ENCODE measurements around the gene PHRF1. TPM values are rescaled to one million over a fixed set of nuclear protein-coding genes. Genes with fewer than 3 reads are reported as not detected.

PHRF1 gene
- total RNA-seq, 2 experiments from 2014 or later: 32.4 to 33.5 TPM

DNA sequence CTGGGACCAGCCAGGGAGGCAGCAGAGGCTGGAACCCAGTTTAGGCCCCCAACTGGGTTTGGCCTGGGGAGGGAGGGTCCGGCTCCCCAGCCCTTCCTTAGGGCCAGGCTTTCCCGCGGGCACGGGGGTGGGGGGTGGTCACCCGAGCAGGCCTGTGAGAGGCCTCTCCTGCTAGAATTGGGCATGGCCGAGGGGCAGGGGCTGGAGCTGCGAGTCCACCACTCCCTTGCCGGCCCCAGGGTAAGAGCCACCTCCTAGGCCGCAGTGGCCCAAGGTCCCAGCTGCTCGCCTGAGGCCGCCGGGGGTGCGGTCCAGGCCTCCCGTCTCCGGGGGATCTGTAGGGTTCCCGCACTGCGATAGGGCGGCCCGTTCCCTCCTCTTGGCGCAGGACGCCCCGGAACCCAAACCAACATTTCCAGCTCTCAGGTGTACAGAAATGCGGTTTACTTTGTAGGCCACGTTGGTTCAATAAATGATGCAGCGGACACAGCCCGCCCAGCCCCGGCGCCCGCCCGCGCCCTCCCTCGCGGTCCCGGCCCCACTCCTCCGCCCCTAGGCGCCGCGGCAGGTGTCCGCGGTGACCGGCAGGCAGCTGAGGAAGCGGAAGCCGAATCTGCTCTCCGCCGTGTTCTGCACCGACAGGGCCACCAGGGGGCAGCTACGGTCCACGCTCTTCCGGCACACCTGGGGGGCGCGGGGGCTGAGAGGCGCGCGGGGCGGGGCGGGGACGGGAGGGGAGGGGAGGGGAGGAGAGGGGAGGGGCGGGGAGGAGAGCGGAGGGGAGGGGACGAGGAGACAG lies 21.6 kb upstream of the PHRF1 start:
- Mint-ChIP-seq H3K4me1 (ENCODE audit: low read depth) (peaks cover 4% of the 10 kb centered on the region), H3K4me3 (peak overlapping the region; percentile 16), H3K36me3 (no peaks in the 10 kb centered on the region), H3K27me3 (peaks cover 5% of the 10 kb centered on the region), H3K9me3 (no peaks in the 10 kb centered on the region), H3K27ac (no peak overlapping the region)
- peak; percentile 82 for DNase-seq
- CTCF ChIA-PET: interaction anchor here (0.7 to 5.2 kb wide), 23 partner anchors 9 to 196 kb away, joined by 3 to 129 read pairs (median 5); partner anchors contain the start of genes DEAF1, HRAS, PHRF1 and SCT
- POLR2A ChIA-PET: no interaction called here
- intact Hi-C loops (cut with micrococcal nuclease): loop anchor here (1.0 kb wide), 1 partner anchor 169 kb away; no protein-coding TSS in a partner anchor

DNA sequence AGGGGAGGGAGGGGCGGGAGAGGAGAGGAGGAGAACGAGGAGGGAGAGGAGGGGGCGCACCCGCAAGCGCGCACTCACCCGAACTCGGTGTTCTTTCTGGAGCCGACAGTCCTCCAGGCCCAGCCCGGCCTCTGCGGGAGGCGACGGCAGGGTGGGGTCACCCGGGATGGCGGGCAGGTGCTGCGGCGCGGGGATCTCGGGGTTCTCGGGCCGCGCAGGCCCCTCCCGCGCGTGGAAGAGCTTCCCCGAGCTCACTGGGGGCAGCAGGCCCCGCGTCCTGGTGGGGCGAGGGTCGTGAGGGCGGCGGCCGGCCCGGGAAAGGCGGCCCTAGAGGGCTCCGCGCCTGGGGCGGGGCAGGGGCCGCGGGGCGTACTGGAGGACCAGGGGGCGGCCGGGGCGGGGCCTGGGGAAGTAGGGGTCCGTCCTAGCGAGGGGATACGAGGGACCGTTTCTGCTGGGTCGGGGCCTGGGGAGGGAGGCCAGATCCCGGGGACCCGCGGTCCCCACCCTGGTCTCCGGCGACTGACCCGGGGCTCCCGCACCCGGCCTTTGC lies 21.0 kb upstream of the PHRF1 start:
- ChIA-PET CTCF (interaction anchor here (0.6 to 5.2 kb wide), 14 partner anchors 8 to 195 kb away, joined by 3 to 129 read pairs (median 6); partner anchors contain the start of genes DEAF1, HRAS, PHRF1 and TALDO1), POLR2A (no interaction called here)
- H3K27ac Mint-ChIP-seq: no peak overlapping the region
- H3K4me3 Mint-ChIP-seq: no peak overlapping the region
- no peak for DNase-seq
- H3K9me3 Mint-ChIP-seq: no peaks in the 10 kb centered on the region
- no peaks in the 10 kb centered on the region for H3K36me3 Mint-ChIP-seq
- peaks cover 10% of the 10 kb centered on the region for H3K4me1 Mint-ChIP-seq (ENCODE audit: low read depth)
- H3K27me3 Mint-ChIP-seq: peaks cover 5% of the 10 kb centered on the region
- intact Hi-C loops (cut with micrococcal nuclease): loop anchor here (1.0 kb wide), 1 partner anchor 168 kb away; no protein-coding TSS in a partner anchor

DNA sequence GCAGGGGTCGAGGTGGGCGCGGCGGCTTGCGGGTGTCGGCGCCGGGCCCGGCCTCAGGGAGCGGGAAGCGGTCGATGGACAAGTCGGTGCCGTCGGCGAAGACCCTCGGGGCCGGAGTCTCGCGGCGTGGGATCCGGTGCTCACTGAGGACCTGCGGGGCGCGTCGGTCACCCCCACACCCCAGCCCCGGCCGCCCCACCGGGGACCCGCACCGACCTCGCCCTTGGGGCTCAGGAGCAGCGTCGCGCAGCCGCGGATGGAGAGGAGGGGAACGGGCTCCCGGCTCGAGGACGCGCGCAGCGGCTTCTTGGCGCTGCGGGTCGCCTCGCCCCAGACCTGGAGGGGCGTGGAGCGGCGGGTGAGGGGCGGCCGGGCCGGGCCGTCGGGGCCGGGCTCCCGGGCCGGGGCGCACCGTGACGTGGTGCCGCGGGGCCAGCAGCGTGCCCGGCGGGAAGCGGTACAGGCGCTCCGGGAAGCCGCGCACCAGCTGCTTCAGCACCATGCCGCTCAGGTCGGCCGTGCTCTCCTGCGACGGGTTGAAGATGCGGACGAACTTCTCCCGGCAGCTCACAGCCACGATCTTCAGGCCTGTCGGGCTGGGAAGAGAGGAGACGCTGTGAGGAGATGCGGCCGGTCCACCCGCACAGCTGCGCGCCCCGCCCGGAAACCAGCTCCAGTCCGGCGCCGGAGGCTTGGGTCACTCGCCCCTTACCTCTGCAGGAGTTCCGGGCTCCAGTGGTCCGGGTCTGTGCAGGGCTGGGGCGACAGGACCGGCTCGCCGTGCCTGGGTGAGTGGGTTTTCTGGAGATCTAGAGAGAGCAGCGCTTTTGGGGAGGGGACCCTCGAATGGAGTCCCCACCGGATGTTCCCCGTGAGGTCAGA lies 20.2 kb upstream of the PHRF1 start:
- Mint-ChIP-seq H3K27ac (no peak overlapping the region), H3K4me3 (no peak overlapping the region), H3K4me1 (ENCODE audit: low read depth) (peaks cover 10% of the 10 kb centered on the region), H3K27me3 (peaks cover 5% of the 10 kb centered on the region), H3K9me3 (no peaks in the 10 kb centered on the region), H3K36me3 (no peaks in the 10 kb centered on the region)
- intact Hi-C loops (cut with micrococcal nuclease): loop anchor here (1.0 kb wide), 1 partner anchor 167 kb away; no protein-coding TSS in a partner anchor
- POLR2A ChIA-PET: interaction anchor here (0.9 kb wide), 1 partner anchor 37 kb away, joined by 3 read pairs; no protein-coding TSS in a partner anchor
- DNase-seq: no peak
- CTCF ChIA-PET: interaction anchor here (0.6 to 5.2 kb wide), 9 partner anchors 9 to 168 kb away, joined by 3 to 129 read pairs (median 5); partner anchors contain the start of genes DEAF1, HRAS, PHRF1 and TMEM80

DNA sequence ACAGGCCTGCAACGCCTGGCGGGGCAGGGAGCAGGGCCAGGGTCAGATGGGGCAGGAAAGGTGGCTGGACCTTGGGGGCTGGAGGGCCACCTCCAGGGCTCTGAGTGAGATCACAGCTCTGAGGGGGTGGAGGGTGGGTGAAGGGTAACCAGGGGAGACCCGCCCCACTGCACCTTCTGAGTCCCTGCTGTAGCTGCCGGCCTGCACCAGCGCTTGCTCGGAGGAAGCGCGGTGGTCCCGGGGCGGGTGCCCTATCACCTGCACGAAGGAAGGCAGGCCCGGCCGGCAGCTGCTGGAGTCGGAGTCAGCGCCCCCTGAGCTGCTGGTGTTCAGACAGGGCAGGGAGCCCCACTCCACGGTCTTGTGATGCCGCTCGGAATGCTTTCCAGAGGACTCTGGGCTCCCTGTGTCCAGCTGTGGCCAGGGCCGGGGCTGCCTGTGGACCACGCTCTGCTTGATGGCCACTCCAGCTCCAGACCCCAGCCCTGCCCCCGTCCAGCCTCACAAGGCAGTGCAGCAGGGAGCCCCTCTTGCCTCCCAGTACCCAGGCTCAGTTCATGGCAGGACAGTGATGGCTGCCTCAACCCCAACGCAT lies 19.5 kb upstream of the PHRF1 start:
- H3K36me3 Mint-ChIP-seq: no peaks in the 10 kb centered on the region
- no peak overlapping the region for H3K4me3 Mint-ChIP-seq
- no peaks in the 10 kb centered on the region for H3K9me3 Mint-ChIP-seq
- peaks cover 14% of the 10 kb centered on the region for H3K4me1 Mint-ChIP-seq (ENCODE audit: low read depth)
- peaks cover 5% of the 10 kb centered on the region for H3K27me3 Mint-ChIP-seq
- ChIA-PET CTCF (interaction anchor here (1.0 to 5.2 kb wide), 4 partner anchors 19 to 167 kb away, joined by 3 to 129 read pairs (median 10); partner anchors contain the start of genes DEAF1, PHRF1 and TMEM80), POLR2A (interaction anchor here (0.9 kb wide), 1 partner anchor 38 kb away, joined by 3 read pairs; no protein-coding TSS in a partner anchor)
- no peak overlapping the region for H3K27ac Mint-ChIP-seq
- intact Hi-C loops (cut with micrococcal nuclease): no loop called here
- no peak for DNase-seq

DNA sequence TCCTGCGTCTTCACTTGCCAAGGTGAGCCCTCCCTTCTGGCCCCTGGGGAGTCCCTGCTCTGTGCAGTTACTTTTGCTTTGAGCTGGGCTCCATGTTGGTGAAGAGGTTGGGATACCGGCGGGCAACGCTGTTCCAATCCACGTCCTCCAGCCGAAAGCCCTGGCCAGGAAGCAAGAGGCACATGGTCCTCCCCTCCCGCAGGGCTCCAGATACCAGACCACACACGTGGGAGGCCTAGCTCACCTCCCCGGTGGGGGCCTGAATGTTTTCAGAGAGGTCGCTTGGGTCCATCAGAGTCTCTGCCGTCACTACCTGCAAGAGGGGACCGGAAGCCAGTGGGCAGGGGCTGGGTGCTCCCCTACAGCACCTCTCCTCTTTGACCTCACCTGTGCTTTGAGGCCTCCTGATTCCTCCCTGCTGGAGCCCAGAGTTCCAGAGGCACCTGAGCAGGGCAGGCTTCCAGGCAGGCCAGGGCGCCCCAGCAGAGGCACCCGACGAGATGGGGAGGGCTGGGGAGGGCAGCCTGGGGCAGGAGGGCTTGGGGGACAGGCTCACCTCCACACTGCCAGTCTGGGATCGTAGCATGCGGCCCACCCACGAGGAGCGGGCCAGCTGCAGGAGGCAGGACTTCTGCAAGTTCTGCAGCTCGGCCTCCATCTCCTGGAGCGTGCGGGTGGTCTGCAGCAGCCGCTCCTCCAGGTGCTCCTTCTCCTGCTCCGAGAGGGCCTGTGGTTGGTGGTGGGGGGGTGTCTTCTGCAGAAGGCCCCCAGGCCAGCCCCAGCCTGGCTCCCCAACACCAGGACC lies 18.7 kb upstream of the PHRF1 start:
- Mint-ChIP-seq H3K9me3 (no peaks in the 10 kb centered on the region), H3K27me3 (peaks cover 5% of the 10 kb centered on the region), H3K4me1 (ENCODE audit: low read depth) (peaks cover 14% of the 10 kb centered on the region), H3K36me3 (no peaks in the 10 kb centered on the region), H3K27ac (no peak overlapping the region), H3K4me3 (no peak overlapping the region)
- ChIA-PET CTCF (interaction anchor here (1.6 to 5.2 kb wide), 2 partner anchors 30 to 166 kb away, joined by 4 to 129 read pairs; no protein-coding TSS in a partner anchor), POLR2A (no interaction called here)
- no peak for DNase-seq
- intact Hi-C loops (cut with micrococcal nuclease): no loop called here

DNA sequence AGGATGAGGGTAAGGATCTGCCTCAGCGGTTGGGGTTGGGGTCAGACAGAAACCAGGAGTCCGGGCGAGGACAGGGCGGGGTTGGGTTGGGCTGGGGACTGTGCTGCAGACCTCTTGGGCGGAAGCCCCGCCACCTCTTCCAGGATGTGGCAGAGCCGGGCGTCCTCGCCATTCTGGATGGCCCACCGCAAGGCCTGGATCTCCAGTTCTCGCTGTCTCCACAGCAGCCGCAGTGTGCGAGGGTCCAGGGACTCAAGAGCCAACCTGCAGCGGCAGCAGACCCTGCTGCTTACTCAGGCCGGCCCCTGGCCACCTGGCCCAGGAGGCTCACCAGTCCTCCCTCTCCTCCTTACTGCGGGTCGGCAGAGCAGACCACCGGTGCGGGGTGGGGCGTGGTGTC lies 17.8 kb upstream of the PHRF1 start:
- Mint-ChIP-seq H3K9me3 (no peaks in the 10 kb centered on the region), H3K4me1 (ENCODE audit: low read depth) (peaks cover 14% of the 10 kb centered on the region), H3K27ac (no peak overlapping the region), H3K36me3 (peaks cover under 1% of the 10 kb centered on the region), H3K4me3 (no peak overlapping the region), H3K27me3 (peaks cover 5% of the 10 kb centered on the region)
- ChIA-PET CTCF (no interaction called here), POLR2A (no interaction called here)
- DNase-seq: no peak
- intact Hi-C loops (cut with micrococcal nuclease): no loop called here

DNA sequence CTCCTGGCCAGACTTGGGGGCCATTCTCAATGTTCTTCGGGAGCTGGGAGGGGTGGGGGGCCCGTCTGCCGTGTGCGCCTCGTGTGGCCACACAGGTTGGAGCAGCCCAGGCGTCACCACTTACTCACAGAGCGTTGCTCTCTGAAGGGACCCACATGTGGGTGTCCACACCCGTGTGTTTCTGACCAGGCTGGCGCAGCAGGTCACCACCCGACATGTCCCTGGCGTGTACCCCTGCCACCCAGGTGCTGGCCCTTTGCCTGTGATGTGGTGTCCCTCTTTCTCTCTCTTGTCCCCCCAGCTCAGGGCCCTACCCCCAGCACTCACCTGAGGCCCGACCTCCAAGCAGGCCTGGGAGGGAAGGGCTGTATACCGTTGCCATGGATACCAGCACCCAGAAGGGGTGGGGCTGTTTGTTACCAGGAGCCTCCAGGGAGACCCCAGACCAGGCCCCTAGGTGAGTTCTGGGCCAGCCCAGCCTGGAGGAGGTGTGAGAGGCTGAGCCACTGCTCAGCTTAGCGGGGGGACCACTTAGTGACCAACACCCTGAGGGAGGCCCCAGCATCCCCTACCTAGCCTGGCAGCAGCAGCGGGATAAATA lies 17.1 kb upstream of the PHRF1 start:
- Mint-ChIP-seq H3K27ac (no peak overlapping the region), H3K4me3 (no peak overlapping the region), H3K9me3 (no peaks in the 10 kb centered on the region), H3K27me3 (peaks cover 5% of the 10 kb centered on the region), H3K36me3 (peaks cover 2% of the 10 kb centered on the region), H3K4me1 (ENCODE audit: low read depth) (peaks cover 14% of the 10 kb centered on the region)
- no peak for DNase-seq
- ChIA-PET POLR2A (interaction anchor here (1.1 kb wide), 1 partner anchor 23 kb away, joined by 4 read pairs; the partner anchor contains the start of gene HRAS), CTCF (interaction anchor here (1.0 to 1.7 kb wide), 4 partner anchors 17 to 164 kb away, joined by 3 to 7 read pairs (median 4); no protein-coding TSS in a partner anchor)
- intact Hi-C loops (cut with micrococcal nuclease): no loop called here

DNA sequence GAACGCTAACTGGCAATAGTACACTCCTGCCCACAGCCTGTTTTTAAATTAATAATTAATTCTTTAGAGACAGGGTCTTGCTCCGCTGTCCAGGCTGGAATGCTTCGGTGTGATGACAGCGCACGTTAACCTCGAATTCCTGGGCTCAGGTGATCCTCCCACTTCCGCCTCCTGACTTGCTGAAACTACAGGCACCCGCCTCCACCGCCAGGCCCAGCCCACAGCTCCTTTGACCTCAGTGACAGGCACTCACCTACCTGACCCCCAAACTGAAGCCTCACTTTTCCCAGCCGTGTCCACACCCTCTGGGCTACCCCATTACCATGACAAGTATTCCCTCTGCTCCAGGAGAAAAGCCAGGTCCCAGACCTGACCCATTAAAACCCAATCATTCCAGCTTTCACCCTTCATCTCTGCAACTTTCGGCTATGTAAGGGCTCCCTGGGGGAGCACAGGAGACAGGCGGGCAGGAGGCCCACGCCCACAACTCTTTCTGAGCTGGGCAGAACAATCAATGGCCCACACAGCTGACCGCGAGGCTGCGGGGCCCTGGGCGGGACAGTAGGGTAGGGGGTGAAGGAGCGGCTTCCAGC lies 16.5 kb upstream of the PHRF1 start:
- H3K27me3 Mint-ChIP-seq: peaks cover 5% of the 10 kb centered on the region
- no peaks in the 10 kb centered on the region for H3K9me3 Mint-ChIP-seq
- ChIA-PET CTCF (interaction anchor here (0.6 to 1.7 kb wide), 5 partner anchors 16 to 164 kb away, joined by 3 to 7 read pairs (median 4); no protein-coding TSS in a partner anchor), POLR2A (interaction anchor here (1.1 kb wide), 1 partner anchor 24 kb away, joined by 4 read pairs; the partner anchor contains the start of gene HRAS)
- H3K36me3 Mint-ChIP-seq: peaks cover 2% of the 10 kb centered on the region
- peaks cover 14% of the 10 kb centered on the region for H3K4me1 Mint-ChIP-seq (ENCODE audit: low read depth)
- DNase-seq: no peak
- intact Hi-C loops (cut with micrococcal nuclease): loop anchor here (1.0 to 2.0 kb wide), 3 partner anchors 8 to 23 kb away; partner anchors contain the start of genes LRRC56 and PHRF1
- H3K4me3 Mint-ChIP-seq: peak overlapping the region; percentile 60
- H3K27ac Mint-ChIP-seq: peak overlapping the region; percentile 67

DNA sequence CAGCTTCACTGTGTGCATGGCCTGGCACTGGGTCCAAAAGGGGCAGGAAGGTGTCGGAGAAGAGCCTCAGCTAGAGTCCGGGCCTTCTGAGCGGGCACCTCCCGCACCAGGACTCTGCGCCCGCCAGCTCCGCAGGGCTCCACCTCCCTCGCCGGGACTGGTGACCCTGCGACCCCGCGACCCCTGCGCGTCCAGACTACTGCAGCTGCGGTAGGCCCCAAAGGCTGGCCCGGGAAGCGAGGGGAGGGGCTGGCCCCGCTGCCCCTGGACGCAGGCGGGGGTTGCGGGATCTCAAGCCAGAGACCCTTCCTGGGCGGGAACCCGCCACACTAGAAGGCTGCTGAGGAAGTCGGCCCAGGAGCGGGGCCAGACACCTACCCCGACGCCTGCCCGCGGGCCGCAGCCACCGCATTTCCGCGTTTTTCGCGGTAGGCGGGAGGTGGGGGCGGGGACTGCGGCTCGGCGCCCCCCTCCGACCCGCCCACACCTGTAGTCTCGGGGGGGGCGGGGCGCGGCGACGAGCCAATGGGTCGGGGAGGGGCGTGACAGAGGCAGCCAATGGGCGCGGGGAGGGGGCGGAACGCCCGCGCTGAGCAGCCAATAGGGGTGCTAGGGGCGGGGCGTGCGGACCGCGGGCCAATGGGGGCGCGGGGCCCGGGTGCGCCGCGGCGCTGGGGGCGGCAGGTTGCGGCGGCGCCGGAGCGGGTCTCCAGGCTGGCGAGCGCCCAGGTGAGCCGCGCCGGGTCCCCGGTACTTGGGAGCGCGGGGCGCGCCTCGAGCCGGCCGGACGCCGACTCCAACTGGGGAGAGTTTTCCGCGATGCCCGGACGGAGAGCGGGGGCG lies 15.7 kb upstream of the PHRF1 start, which contains the start of the genes LMNTD2 and RASSF7:
LMNTD2 (minus strand) TSS at position 434 of the 843 bp plus-strand sequence; CDS start at position 412, 22 bp downstream.
RASSF7 (plus strand) TSS at position 666 of the 843 bp plus-strand sequence. CDS start 799 bp downstream, outside the sequence.
- H3K4me1 Mint-ChIP-seq (ENCODE audit: low read depth): peaks cover 14% of the 10 kb centered on the region
- ChIA-PET CTCF (interaction anchor here (0.6 to 1.7 kb wide), 4 partner anchors 15 to 163 kb away, joined by 3 to 7 read pairs (median 4); no protein-coding TSS in a partner anchor), POLR2A (interaction anchor here (0.5 to 1.1 kb wide), 2 partner anchors 25 to 97 kb away, joined by 3 to 4 read pairs; partner anchors contain the start of gene HRAS)
- H3K36me3 Mint-ChIP-seq: peaks cover 2% of the 10 kb centered on the region
- peak within 1 kb of the TSS; percentile 90 for H3K4me3 Mint-ChIP-seq
- H3K27me3 Mint-ChIP-seq: peaks cover 5% of the 10 kb centered on the region
- no peaks in the 10 kb centered on the region for H3K9me3 Mint-ChIP-seq
- intact Hi-C loops (cut with micrococcal nuclease): loop anchor here (1.0 to 2.0 kb wide), 3 partner anchors 8 to 24 kb away; partner anchors contain the start of genes LRRC56 and PHRF1
- peak; percentile 96 for DNase-seq
- H3K27ac Mint-ChIP-seq: peak within 1 kb of the TSS; percentile 67

Measured in activated CD4-positive, alpha-beta memory T cell treated with anti-CD3 and anti-CD28 coated beads for 36 hours (primary cell).